Measurements from ENCODE around the gene HYI. TPM values are rescaled to one million over a fixed set of nuclear protein-coding genes. Genes with fewer than 3 reads are reported as not detected.
"Not testable (repeated sequence)": the region's sequence is repeated elsewhere in the genome, so short reads cannot be mapped to it uniquely, and the experiment has no call there.

HYI gene
- total RNA-seq, 1 donor from 2014 or later, result 28.6 TPM

DNA sequence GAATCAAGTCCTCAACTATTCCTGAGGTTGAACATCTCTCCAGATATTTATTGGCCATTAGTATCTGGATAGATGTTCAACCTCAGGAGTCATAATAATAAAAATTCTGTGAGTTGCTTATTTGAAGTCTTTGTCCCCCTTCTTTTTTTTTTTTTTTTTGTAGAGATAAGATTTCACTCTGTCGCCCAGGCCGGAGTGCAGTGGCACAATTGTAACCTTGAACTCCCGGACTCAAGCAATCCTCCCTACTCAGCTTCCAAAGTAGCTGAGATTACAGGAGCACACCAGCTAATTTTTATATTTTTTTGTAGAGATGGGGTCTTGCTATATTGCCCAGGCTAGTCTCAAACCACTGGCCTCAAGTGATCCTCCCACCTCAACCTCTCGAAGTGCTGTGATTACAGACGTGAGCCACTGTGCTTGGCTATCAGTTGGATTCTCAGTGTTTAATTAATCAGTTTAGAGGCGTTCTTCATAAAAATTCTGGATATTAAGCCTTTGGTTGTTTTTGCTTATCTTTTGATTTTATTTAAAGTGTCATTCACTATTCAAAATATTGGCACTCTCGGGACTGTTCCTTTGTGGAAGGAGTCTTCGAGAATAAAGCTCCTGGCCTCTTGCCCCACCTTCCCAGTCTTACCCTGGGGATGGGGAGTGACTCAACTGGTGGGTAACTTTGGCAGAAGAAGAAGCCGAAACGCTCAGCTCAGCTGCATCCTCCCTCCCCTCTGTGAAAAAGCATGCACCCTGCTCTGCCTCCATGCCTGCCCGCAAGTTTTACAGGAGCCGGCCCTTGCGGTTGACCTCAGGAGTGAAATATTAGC lies 11.2 kb upstream of the HYI start:
- DNase-seq (ENCODE audit: low spot score), result no peak
- H3K4me3 Mint-ChIP-seq (ENCODE audit: unreplicated experiment), result no peak overlapping the region
- H3K4me1 Mint-ChIP-seq (ENCODE audit: low read depth), result peaks cover 6% of the 10 kb centered on the region
- H3K9me3 Mint-ChIP-seq (ENCODE audit: low read depth), result peaks cover 4% of the 10 kb centered on the region
- H3K27me3 Mint-ChIP-seq (ENCODE audit: low read depth), result no peaks in the 10 kb centered on the region
- peaks cover 3% of the 10 kb centered on the region for H3K36me3 Mint-ChIP-seq (ENCODE audit: low read depth)
- no peak overlapping the region for H3K27ac Mint-ChIP-seq (ENCODE audit: unreplicated experiment)
- TF ChIP-seq, protein P1, sequence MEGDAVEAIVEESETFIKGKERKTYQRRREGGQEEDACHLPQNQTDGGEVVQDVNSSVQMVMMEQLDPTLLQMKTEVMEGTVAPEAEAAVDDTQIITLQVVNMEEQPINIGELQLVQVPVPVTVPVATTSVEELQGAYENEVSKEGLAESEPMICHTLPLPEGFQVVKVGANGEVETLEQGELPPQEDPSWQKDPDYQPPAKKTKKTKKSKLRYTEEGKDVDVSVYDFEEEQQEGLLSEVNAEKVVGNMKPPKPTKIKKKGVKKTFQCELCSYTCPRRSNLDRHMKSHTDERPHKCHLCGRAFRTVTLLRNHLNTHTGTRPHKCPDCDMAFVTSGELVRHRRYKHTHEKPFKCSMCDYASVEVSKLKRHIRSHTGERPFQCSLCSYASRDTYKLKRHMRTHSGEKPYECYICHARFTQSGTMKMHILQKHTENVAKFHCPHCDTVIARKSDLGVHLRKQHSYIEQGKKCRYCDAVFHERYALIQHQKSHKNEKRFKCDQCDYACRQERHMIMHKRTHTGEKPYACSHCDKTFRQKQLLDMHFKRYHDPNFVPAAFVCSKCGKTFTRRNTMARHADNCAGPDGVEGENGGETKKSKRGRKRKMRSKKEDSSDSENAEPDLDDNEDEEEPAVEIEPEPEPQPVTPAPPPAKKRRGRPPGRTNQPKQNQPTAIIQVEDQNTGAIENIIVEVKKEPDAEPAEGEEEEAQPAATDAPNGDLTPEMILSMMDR (IDR thresholded peaks at IDR 0.05), result no peak

DNA sequence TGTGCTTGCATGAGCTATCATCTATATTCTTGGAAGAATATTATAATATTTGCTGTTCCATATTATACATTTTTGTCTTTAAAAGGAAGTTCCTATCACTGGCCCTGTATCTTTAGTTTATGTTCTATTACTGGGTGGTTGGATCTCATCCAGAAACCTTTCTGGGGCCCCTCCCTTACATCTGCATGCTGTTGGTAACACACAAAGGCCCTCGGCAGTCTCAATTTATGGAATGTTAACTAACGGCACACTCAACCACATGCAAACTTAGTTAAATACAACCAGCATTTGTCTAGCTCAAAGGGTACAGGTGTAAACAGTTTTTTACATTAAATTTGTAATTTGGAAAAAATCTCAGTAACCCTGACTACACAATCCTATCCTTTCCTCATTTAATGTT lies 9.7 kb upstream of the HYI start:
- Mint-ChIP-seq H3K27me3 (ENCODE audit: low read depth) (no peaks in the 10 kb centered on the region), H3K4me3 (ENCODE audit: unreplicated experiment) (no peak overlapping the region), H3K27ac (ENCODE audit: unreplicated experiment) (no peak overlapping the region), H3K36me3 (ENCODE audit: low read depth) (peaks cover 3% of the 10 kb centered on the region), H3K9me3 (ENCODE audit: low read depth) (peaks cover 4% of the 10 kb centered on the region), H3K4me1 (ENCODE audit: low read depth) (peaks cover 6% of the 10 kb centered on the region)
- TF ChIP-seq, protein P1 (IDR thresholded peaks at IDR 0.05), result no peak
- DNase-seq (ENCODE audit: low spot score), result no peak

DNA sequence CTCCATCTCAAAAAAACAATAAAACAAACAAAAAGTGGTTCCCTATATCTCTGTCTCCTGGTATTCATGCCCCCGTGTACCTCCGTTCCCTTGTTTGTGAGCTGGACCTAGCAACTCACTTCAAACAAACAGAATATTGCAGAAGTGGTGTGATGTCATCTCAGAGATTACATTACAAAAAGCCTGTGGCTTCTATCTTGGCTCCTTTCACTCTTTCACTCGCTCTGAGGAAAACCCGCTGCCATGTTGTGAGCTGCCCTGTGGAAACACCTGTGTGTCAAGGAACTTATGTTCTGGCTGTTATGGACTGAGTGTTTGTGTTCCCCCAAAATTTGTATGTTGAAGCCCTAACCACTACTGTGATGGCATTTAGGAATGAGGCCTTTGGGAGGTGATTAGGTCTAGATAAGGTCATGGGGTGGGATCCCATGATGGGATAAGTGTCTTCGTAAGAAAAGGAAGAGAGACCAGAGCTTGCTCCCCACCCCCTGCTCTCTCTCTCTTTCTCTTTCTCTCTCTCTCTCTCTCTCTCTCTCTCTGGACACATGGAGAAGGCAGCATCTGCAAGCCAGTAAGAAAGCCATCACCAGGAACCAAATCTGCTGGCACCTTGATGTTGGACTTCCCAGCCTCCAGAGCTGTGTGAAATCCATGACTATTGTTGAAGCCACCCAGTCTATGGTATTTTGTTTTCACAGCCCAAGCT lies 7.4 kb upstream of the HYI start:
- no peak overlapping the region for H3K27ac Mint-ChIP-seq (ENCODE audit: unreplicated experiment)
- TF ChIP-seq, protein P1 (IDR thresholded peaks at IDR 0.05), result no peak
- H3K4me3 Mint-ChIP-seq (ENCODE audit: unreplicated experiment), result no peak overlapping the region
- no peak for DNase-seq (ENCODE audit: low spot score)
- H3K4me1 Mint-ChIP-seq (ENCODE audit: low read depth), result peaks cover 6% of the 10 kb centered on the region
- no peaks in the 10 kb centered on the region for H3K27me3 Mint-ChIP-seq (ENCODE audit: low read depth)
- peaks cover 4% of the 10 kb centered on the region for H3K9me3 Mint-ChIP-seq (ENCODE audit: low read depth)
- peaks cover 3% of the 10 kb centered on the region for H3K36me3 Mint-ChIP-seq (ENCODE audit: low read depth)

DNA sequence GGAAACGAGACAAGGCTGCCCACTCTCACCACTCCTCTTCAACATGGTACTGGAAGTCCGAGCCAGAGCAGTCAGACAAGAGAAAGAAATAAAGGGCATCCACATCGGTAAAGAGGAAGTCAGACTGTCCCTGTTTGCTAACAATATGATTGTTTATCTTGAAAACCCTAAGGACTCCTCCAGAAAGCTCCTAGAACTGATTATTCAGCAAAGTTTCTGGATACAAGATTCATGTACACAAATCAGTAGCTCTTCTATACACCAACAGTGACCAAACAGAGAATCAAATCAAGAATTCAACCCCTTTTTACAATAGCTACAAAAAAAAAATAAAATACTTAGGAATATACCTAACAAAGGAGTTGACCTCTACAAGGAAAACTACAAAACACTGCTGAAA lies 4.6 kb upstream of the HYI start:
- not testable (repeated sequence) for DNase-seq (ENCODE audit: low spot score); H3K36me3 Mint-ChIP-seq (ENCODE audit: low read depth); H3K4me3 Mint-ChIP-seq (ENCODE audit: unreplicated experiment); H3K9me3 Mint-ChIP-seq (ENCODE audit: low read depth); H3K27ac Mint-ChIP-seq (ENCODE audit: unreplicated experiment); H3K27me3 Mint-ChIP-seq (ENCODE audit: low read depth)
- H3K4me1 Mint-ChIP-seq (ENCODE audit: low read depth), result peaks cover 14% of the 10 kb centered on the region

DNA sequence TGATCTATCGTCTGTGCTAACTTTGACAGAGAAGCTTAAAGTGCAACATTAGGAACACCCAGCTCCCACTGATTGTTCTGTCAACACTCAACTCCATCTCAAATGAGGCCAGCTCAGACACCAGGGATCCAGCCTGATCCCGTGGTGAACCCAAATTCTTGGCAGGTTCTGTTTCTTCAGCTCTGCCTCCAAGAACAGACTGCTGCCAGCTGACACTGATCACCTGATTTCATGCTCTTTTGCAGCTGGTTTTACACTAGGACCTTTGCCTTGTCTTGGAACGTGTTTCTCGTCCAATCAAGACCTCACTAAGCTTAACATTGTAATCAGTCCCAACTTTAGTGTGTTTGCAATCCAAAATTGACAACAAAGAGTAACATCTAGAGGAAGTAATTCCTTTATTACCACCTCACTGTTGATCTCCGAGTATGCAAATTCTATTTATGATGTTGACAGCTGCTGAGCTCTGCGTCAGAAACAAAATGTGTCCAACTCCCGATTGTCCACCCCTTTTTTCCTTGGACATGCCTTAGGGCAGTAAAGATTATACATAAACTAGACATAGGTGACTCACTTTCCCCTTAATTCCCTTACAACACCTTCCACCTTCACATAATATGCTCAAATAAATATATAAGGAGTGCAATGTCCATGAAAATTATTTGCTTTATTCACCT lies 1.6 kb upstream of the HYI start:
- Mint-ChIP-seq H3K36me3 (ENCODE audit: low read depth) (peaks cover 11% of the 10 kb centered on the region), H3K27me3 (ENCODE audit: low read depth) (no peaks in the 10 kb centered on the region), H3K4me3 (ENCODE audit: unreplicated experiment) (no peak overlapping the region), H3K9me3 (ENCODE audit: low read depth) (peaks cover 3% of the 10 kb centered on the region), H3K27ac (ENCODE audit: unreplicated experiment) (no peak overlapping the region), H3K4me1 (ENCODE audit: low read depth) (peaks cover 25% of the 10 kb centered on the region)
- TF ChIP-seq, protein P1 (IDR thresholded peaks at IDR 0.05), result no peak
- no peak for DNase-seq (ENCODE audit: low spot score)
